ENCODE results near the gene SLC13A3. TPM values are rescaled to one million over a fixed set of nuclear protein-coding genes. Genes with fewer than 3 reads are reported as not detected.

Gene SLC13A3
- total RNA-seq, 1 experiment from 2014 or later, result 0.39 TPM

DNA sequence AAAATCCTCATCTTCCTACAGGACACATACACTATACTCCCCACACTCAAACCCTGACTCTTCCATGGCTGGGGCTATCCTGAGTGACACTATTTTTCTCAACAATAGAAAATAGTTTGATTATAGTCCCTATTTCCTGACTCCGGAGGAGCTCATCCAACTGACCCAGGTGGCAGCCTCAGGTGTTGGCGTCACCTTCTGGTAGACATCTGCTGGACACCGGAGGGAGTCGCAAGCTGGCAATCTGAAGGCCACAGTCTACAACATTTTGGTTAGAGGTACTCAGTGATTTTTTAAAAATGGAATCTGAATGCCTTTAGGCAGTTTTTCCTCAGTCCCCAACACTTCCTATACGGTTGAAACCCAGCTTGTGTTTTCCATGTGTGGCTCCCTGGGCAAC lies 68.6 kb downstream of the SLC13A3 start:
- Histone ChIP-seq H3K27me3 (replicated peaks; ENCODE audit: control insufficient read depth, insufficient read depth, low read length) (no peaks in the 10 kb centered on the region; the same call in 1 of the 2 replicates), H3K9me3 (no peaks in the 10 kb centered on the region), H3K4me1 (no peaks in the 10 kb centered on the region), H3K4me3 (ENCODE audit: low read depth, low read length) (no peak overlapping the region), H3K36me3 (ENCODE audit: control insufficient read depth, insufficient read depth, low read length) (no peaks in the 10 kb centered on the region)
- H3K9me3 Mint-ChIP-seq (ENCODE audit: unreplicated experiment), result no peaks in the 10 kb centered on the region
- H3K4me3 Mint-ChIP-seq (ENCODE audit: unreplicated experiment), result no peak overlapping the region
- CTCF ChIA-PET, result interaction anchor here (0.8 to 1.6 kb wide), 4 partner anchors 34 to 454 kb away, joined by 3 to 4 read pairs (median 3); partner anchors contain the start of gene TP53RK
- DNase-seq, result peak in 1 of 2 experiments; percentile 34
- no TSS peak for BruUV-seq (replicated peaks)
- intact Hi-C loops (cut with micrococcal nuclease; ENCODE audit: unreplicated experiment), result no loop called here
- H3K36me3 Mint-ChIP-seq (ENCODE audit: insufficient read depth, unreplicated experiment), result no peaks in the 10 kb centered on the region
- H3K27me3 Mint-ChIP-seq (ENCODE audit: insufficient read depth, unreplicated experiment), result peaks cover 6% of the 10 kb centered on the region
- H3K27ac Mint-ChIP-seq (ENCODE audit: unreplicated experiment), result no peak overlapping the region
- POLR2A ChIA-PET, result no interaction called here
- TF ChIP-seq, protein P1, sequence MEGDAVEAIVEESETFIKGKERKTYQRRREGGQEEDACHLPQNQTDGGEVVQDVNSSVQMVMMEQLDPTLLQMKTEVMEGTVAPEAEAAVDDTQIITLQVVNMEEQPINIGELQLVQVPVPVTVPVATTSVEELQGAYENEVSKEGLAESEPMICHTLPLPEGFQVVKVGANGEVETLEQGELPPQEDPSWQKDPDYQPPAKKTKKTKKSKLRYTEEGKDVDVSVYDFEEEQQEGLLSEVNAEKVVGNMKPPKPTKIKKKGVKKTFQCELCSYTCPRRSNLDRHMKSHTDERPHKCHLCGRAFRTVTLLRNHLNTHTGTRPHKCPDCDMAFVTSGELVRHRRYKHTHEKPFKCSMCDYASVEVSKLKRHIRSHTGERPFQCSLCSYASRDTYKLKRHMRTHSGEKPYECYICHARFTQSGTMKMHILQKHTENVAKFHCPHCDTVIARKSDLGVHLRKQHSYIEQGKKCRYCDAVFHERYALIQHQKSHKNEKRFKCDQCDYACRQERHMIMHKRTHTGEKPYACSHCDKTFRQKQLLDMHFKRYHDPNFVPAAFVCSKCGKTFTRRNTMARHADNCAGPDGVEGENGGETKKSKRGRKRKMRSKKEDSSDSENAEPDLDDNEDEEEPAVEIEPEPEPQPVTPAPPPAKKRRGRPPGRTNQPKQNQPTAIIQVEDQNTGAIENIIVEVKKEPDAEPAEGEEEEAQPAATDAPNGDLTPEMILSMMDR (IDR thresholded peaks at IDR 0.05; ENCODE audit: insufficient read depth in 1 of 2, low read depth in 1 of 2, low read length in 1 of 2, severe bottlenecking in 1 of 2, unreplicated experiment in 1 of 2), result peak; percentile 33 to 45
- no peaks in the 10 kb centered on the region for H3K4me1 Mint-ChIP-seq (ENCODE audit: low read depth, unreplicated experiment)

DNA sequence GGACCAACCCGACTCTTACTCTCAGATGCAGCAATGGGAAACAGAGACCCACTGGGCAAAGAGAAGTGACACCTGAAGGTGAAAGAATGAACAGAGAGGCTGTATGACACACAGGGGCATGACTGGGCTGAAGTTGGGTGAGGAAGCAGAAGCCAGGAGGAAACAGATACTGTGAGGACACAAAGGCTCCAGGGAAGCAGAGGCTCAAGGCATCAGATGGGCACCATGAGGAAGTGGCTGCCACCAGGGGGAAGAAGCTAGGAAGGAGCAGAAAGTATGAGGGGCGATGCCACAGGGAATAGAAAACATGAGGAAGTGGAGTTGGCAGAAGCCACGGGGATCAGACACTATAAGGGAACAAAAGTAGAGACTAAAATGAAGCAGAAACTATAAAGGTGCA lies 69.9 kb downstream of the SLC13A3 start:
- DNase-seq, result no peak
- POLR2A ChIA-PET, result no interaction called here
- Histone ChIP-seq H3K4me3 (ENCODE audit: low read depth, low read length) (no peak overlapping the region), H3K27me3 (replicated peaks; ENCODE audit: control insufficient read depth, insufficient read depth, low read length) (no peaks in the 10 kb centered on the region; the same call in 1 of the 2 replicates), H3K4me1 (no peaks in the 10 kb centered on the region), H3K9me3 (no peaks in the 10 kb centered on the region), H3K36me3 (ENCODE audit: control insufficient read depth, insufficient read depth, low read length) (no peaks in the 10 kb centered on the region)
- TF ChIP-seq, protein P1 (IDR thresholded peaks at IDR 0.05; ENCODE audit: insufficient read depth in 1 of 2, low read depth in 1 of 2, low read length in 1 of 2, severe bottlenecking in 1 of 2, unreplicated experiment in 1 of 2), result peak in 1 of 2 experiments; percentile 7
- Mint-ChIP-seq H3K36me3 (ENCODE audit: insufficient read depth, unreplicated experiment) (no peaks in the 10 kb centered on the region), H3K4me1 (ENCODE audit: low read depth, unreplicated experiment) (no peaks in the 10 kb centered on the region), H3K27me3 (ENCODE audit: insufficient read depth, unreplicated experiment) (peaks cover 6% of the 10 kb centered on the region), H3K27ac (ENCODE audit: unreplicated experiment) (no peak overlapping the region), H3K4me3 (ENCODE audit: unreplicated experiment) (no peak overlapping the region), H3K9me3 (ENCODE audit: unreplicated experiment) (no peaks in the 10 kb centered on the region)
- BruUV-seq (replicated peaks), result no TSS peak
- CTCF ChIA-PET, result interaction anchor here (1.6 kb wide), 1 partner anchor 108 kb away, joined by 4 read pairs; the partner anchor contains the start of gene TP53RK
- intact Hi-C loops (cut with micrococcal nuclease; ENCODE audit: unreplicated experiment), result no loop called here

DNA sequence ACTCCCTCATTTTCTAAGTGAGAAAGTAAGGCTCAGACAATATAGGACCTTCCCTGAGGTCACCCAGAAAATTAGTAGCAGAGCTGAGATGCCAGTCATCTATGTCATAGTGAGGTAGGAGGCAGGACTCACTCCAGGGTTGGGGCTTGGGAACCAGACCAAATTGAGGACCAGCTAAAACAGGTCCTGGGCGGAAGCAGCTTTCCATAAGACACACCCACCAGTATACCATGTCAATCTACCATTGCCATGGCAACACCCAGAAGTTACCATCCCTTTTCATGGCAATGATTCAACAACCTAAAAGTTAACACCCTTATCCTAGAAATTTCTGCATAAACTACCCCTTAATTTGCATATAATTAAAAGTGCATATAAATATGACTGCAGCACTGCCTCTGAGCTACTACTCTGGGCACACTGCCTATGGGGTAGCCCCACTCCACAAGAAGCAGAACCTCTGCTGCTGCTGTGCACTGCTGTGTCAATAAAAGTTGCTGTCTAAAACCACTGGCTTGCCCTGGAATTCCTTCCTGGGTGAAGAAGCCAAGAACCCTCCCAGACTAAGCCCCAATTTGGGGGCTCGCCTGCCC lies 70.5 kb downstream of the SLC13A3 start:
- Mint-ChIP-seq H3K4me1 (ENCODE audit: low read depth, unreplicated experiment) (no peaks in the 10 kb centered on the region), H3K9me3 (ENCODE audit: unreplicated experiment) (no peaks in the 10 kb centered on the region), H3K4me3 (ENCODE audit: unreplicated experiment) (no peak overlapping the region), H3K27me3 (ENCODE audit: insufficient read depth, unreplicated experiment) (peaks cover 6% of the 10 kb centered on the region), H3K36me3 (ENCODE audit: insufficient read depth, unreplicated experiment) (no peaks in the 10 kb centered on the region), H3K27ac (ENCODE audit: unreplicated experiment) (no peak overlapping the region)
- POLR2A ChIA-PET, result no interaction called here
- peak in 1 of 2 experiments; percentile 15 for DNase-seq
- Histone ChIP-seq H3K27me3 (replicated peaks; ENCODE audit: control insufficient read depth, insufficient read depth, low read length) (no peaks in the 10 kb centered on the region; the same call in 1 of the 2 replicates), H3K9me3 (no peaks in the 10 kb centered on the region), H3K4me3 (ENCODE audit: low read depth, low read length) (no peak overlapping the region), H3K4me1 (no peaks in the 10 kb centered on the region), H3K36me3 (ENCODE audit: control insufficient read depth, insufficient read depth, low read length) (no peaks in the 10 kb centered on the region)
- CTCF ChIA-PET, result no interaction called here
- BruUV-seq (replicated peaks), result no TSS peak
- intact Hi-C loops (cut with micrococcal nuclease; ENCODE audit: unreplicated experiment), result no loop called here
- TF ChIP-seq, protein P1 (IDR thresholded peaks at IDR 0.05; ENCODE audit: insufficient read depth in 1 of 2, low read depth in 1 of 2, low read length in 1 of 2, severe bottlenecking in 1 of 2, unreplicated experiment in 1 of 2), result no peak
